HepG2 (cell line): ENCODE results near the gene GPATCH3. TPM values are rescaled to one million over a fixed set of nuclear protein-coding genes. Genes with fewer than 3 reads are reported as not detected.

Experiments
- ATF7-NPFF ChIP-seq: sonication (generic); formaldehyde crosslinking; IDR thresholded peaks from 2 replicates; pipeline ENCODE4 v1.8.1; 2023; ENCODE audit warnings: mild to moderate bottlenecking, low read depth, missing genetic modification reagents, moderate library complexity
- CCAR2 ChIP-seq: fragments of 200-400 bp; formaldehyde crosslinking; optimal IDR thresholded peaks from 2 replicates; pipeline ENCODE3; 2018; ENCODE audit warnings: low read depth, mild to moderate bottlenecking, low read length, moderate library complexity
- FOXP1 ChIP-seq, 2 experiments: fragments of 450-650 bp in 1 of 2; IDR thresholded peaks; 2 replicates each; pipeline ENCODE4 v1.6.1; 2017 to 2018; ENCODE audit warnings: antibody characterized with exemption in 1 of 2
- GABPB1 ChIP-seq: IDR thresholded peaks from 2 replicates; pipeline ENCODE4 v1.6.1; 2016; ENCODE audit warnings: mild to moderate bottlenecking, missing genetic modification reagents, moderate library complexity, missing compliant biosample characterization
- MATR3 ChIP-seq: sonication (generic); formaldehyde crosslinking; IDR thresholded peaks from 2 replicates; pipeline ENCODE4 v1.4.0; 2020; ENCODE audit warnings: missing genetic modification reagents
- PHF8 ChIP-seq: sonication (generic); formaldehyde crosslinking; IDR thresholded peaks from 2 replicates; pipeline ENCODE4 v1.5.0; 2020; ENCODE audit warnings: missing genetic modification reagents
- RBAK ChIP-seq: sonication (generic); formaldehyde crosslinking; IDR thresholded peaks from 2 replicates; pipeline ENCODE4 v1.5.1; 2020; ENCODE audit warnings: mild to moderate bottlenecking, missing genetic modification reagents
- SIX4 ChIP-seq: sonication (generic); formaldehyde crosslinking; IDR thresholded peaks from 2 replicates; pipeline ENCODE4 v1.4.0; 2020; ENCODE audit warnings: missing genetic modification reagents
- SNAI1 ChIP-seq: sonication (generic); formaldehyde crosslinking; IDR thresholded peaks from 2 replicates; pipeline ENCODE4 v1.5.0; 2020; ENCODE audit warnings: mild to moderate bottlenecking, missing genetic modification reagents, borderline replicate concordance
- ZNF761 ChIP-seq: sonication (generic); formaldehyde crosslinking; conservative IDR thresholded peaks from 2 replicates; pipeline ENCODE4 v1.4.0; 2020; ENCODE audit warnings: mild to moderate bottlenecking, missing genetic modification reagents
- polyA plus RNA-seq, 8 experiments: library from polyadenylated mRNA; depleted of rRNA in 3 of 8; stranded (reverse) in 7 of 8; unstranded in 1 of 8; fragments of >200 nt; fragmentation: Illumina TruSeq in 4 of 8; extraction: Trizol in 4 of 8; gene quantifications; 2 replicates each; pipeline versions ENCODE4 v1.2.1 to v1.2.3, GENCODE V29; 2011 to 2016; ENCODE audit warnings: low read depth in 4 of 8, missing spikeins in 1 of 8, mixed read lengths in 1 of 8; ENCODE audit not compliant: insufficient read depth in 1 of 8
- total RNA-seq, 5 experiments: library from RNA; depleted of rRNA; stranded (reverse); fragments of >200 nt; fragmentation: Illumina TruSeq; extraction: Trizol; gene quantifications; 2 replicates each; pipeline ENCODE4 v1.2.3, GENCODE V29; 2016; ENCODE audit warnings: low read depth in 1 of 5
- TF ChIP-seq, protein P1 (sequence below): sonication (generic); formaldehyde crosslinking; IDR thresholded peaks from 2 replicates; pipeline ENCODE4 v1.4.0; 2020; ENCODE audit warnings: low read depth, missing genetic modification reagents
- TF ChIP-seq, protein P2 (sequence below): sonication (generic); formaldehyde crosslinking; IDR thresholded peaks from 2 replicates; pipeline ENCODE4 v1.5.0; 2020; ENCODE audit warnings: mild to moderate bottlenecking, missing genetic modification reagents
- TF ChIP-seq, protein P3 (sequence below): sonication (generic); formaldehyde crosslinking; IDR thresholded peaks from 2 replicates; pipeline ENCODE4 v1.8.0; 2022; ENCODE audit warnings: mild to moderate bottlenecking, missing genetic modification reagents; ENCODE audit not compliant: insufficient replicate concordance
- TF ChIP-seq, protein P4 (sequence below): sonication (generic); formaldehyde crosslinking; IDR thresholded peaks from 2 replicates; pipeline ENCODE4 v1.5.1; 2020; ENCODE audit warnings: missing genetic modification reagents, mild to moderate bottlenecking, borderline replicate concordance
- TF ChIP-seq, protein P5 (sequence below): sonication (generic); formaldehyde crosslinking; IDR thresholded peaks from 2 replicates; pipeline ENCODE4 v1.4.0; 2020; ENCODE audit warnings: missing genetic modification reagents, borderline replicate concordance
- TF ChIP-seq, protein P6 (sequence below): sonication (generic); formaldehyde crosslinking; IDR thresholded peaks from 2 replicates; pipeline ENCODE4 v1.8.0; 2022; ENCODE audit warnings: missing genetic modification reagents, mild to moderate bottlenecking, borderline replicate concordance

The GPATCH3 gene
- total and polyA plus RNA-seq, 2 of the 13 experiments (the other 11 are each of a cell fraction or from before 2014, with no cell fraction given), result 8.3 to 11.0 TPM

DNA sequence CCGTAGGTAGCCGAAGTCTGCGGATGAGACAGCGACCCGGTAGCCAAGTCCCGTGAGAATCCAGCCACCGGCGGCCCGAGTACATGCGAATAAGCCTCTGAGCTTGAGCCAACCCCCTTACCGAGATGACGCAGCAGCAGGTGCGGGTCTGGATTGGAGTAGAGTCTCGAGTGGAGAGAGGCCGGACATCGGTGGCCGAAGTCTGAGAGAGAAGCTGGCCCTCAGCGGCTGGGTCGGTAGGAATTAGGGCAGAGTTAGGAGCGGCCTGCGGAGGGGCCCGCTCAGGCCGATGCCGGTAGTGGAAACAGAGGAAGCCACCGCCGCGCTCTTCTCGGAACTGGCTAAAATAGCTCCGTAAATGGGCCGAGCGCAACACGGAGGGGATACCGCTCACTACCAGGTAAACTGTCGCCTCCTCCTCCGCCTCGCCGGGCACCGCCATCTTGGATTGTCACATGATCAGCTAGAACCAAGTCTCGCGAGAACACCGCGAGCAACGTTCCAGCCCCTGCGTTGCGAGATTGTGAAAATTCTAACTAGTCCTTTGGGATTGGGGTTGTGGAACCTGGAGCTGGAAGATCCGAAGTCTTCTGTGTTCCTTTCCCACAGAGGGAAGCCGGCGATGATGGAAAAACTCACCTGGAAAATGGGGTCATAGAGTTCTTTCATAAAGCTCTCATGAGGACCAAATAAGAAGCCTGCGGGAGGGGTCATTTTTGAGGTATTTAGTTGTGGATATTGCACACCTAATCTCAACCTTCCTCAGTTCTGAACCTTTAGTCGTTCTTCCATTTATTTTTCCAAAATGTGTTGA is at the start of gene GPATCH3 (continued):
- TF ChIP-seq, protein P1, sequence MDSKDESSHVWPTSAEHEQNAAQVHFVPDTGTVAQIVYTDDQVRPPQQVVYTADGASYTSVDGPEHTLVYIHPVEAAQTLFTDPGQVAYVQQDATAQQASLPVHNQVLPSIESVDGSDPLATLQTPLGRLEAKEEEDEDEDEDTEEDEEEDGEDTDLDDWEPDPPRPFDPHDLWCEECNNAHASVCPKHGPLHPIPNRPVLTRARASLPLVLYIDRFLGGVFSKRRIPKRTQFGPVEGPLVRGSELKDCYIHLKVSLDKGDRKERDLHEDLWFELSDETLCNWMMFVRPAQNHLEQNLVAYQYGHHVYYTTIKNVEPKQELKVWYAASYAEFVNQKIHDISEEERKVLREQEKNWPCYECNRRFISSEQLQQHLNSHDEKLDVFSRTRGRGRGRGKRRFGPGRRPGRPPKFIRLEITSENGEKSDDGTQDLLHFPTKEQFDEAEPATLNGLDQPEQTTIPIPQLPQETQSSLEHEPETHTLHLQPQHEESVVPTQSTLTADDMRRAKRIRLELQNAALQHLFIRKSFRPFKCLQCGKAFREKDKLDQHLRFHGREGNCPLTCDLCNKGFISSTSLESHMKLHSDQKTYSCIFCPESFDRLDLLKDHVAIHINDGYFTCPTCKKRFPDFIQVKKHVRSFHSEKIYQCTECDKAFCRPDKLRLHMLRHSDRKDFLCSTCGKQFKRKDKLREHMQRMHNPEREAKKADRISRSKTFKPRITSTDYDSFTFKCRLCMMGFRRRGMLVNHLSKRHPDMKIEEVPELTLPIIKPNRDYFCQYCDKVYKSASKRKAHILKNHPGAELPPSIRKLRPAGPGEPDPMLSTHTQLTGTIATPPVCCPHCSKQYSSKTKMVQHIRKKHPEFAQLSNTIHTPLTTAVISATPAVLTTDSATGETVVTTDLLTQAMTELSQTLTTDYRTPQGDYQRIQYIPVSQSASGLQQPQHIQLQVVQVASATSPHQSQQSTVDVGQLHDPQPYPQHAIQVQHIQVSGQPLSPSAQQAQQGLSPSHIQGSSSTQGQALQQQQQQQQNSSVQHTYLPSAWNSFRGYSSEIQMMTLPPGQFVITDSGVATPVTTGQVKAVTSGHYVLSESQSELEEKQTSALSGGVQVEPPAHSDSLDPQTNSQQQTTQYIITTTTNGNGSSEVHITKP (CRISPR knock-in tag), result no peak
- TF ChIP-seq CCAR2 (no peak), SNAI1 (CRISPR knock-in tag) (no peak), SIX4 (peak; percentile 58; the same call in 1 of the 2 replicates), GABPB1 (CRISPR knock-in tag) (peak; percentile 71), FOXP1 (IDR thresholded peaks at IDR 0.05) (no peak), FOXP1 (CRISPR knock-in tag; IDR thresholded peaks at IDR 0.05) (no peak), ZNF761 (CRISPR knock-in tag) (peak; percentile 83), MATR3 (CRISPR knock-in tag) (no peak), ATF7-NPFF (CRISPR knock-in tag) (0 out of 2 replicates have a peak, but pooled peaks have one; percentile 18), PHF8 (CRISPR knock-in tag) (peak; percentile 90), RBAK (CRISPR knock-in tag) (no peak)
- TF ChIP-seq, protein P2, sequence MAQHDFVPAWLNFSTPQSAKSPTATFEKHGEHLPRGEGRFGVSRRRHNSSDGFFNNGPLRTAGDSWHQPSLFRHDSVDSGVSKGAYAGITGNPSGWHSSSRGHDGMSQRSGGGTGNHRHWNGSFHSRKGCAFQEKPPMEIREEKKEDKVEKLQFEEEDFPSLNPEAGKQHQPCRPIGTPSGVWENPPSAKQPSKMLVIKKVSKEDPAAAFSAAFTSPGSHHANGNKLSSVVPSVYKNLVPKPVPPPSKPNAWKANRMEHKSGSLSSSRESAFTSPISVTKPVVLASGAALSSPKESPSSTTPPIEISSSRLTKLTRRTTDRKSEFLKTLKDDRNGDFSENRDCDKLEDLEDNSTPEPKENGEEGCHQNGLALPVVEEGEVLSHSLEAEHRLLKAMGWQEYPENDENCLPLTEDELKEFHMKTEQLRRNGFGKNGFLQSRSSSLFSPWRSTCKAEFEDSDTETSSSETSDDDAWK (CRISPR knock-in tag), result no peak
- TF ChIP-seq, protein P3, sequence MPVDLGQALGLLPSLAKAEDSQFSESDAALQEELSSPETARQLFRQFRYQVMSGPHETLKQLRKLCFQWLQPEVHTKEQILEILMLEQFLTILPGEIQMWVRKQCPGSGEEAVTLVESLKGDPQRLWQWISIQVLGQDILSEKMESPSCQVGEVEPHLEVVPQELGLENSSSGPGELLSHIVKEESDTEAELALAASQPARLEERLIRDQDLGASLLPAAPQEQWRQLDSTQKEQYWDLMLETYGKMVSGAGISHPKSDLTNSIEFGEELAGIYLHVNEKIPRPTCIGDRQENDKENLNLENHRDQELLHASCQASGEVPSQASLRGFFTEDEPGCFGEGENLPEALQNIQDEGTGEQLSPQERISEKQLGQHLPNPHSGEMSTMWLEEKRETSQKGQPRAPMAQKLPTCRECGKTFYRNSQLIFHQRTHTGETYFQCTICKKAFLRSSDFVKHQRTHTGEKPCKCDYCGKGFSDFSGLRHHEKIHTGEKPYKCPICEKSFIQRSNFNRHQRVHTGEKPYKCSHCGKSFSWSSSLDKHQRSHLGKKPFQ (CRISPR knock-in tag), result no peak
- TF ChIP-seq, protein P4, sequence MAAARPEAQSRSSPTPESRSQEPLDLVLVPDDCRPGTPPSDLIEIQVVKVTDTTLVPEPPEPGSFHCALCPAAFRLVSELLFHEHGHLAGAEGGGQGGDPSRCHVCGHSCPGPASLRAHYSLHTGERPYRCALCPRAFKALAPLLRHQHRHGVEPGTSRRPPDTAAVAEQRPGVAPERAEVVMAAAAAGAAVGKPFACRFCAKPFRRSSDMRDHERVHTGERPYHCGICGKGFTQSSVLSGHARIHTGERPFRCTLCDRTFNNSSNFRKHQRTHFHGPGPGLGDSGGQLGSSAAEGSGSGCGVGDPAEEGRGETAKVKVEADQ, result no peak
- TF ChIP-seq, protein P5, sequence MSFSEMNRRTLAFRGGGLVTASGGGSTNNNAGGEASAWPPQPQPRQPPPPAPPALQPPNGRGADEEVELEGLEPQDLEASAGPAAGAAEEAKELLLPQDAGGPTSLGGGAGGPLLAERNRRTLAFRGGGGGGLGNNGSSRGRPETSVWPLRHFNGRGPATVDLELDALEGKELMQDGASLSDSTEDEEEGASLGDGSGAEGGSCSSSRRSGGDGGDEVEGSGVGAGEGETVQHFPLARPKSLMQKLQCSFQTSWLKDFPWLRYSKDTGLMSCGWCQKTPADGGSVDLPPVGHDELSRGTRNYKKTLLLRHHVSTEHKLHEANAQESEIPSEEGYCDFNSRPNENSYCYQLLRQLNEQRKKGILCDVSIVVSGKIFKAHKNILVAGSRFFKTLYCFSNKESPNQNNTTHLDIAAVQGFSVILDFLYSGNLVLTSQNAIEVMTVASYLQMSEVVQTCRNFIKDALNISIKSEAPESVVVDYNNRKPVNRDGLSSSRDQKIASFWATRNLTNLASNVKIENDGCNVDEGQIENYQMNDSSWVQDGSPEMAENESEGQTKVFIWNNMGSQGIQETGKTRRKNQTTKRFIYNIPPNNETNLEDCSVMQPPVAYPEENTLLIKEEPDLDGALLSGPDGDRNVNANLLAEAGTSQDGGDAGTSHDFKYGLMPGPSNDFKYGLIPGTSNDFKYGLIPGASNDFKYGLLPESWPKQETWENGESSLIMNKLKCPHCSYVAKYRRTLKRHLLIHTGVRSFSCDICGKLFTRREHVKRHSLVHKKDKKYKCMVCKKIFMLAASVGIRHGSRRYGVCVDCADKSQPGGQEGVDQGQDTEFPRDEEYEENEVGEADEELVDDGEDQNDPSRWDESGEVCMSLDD (CRISPR knock-in tag), result no peak
- TF ChIP-seq, protein P6, sequence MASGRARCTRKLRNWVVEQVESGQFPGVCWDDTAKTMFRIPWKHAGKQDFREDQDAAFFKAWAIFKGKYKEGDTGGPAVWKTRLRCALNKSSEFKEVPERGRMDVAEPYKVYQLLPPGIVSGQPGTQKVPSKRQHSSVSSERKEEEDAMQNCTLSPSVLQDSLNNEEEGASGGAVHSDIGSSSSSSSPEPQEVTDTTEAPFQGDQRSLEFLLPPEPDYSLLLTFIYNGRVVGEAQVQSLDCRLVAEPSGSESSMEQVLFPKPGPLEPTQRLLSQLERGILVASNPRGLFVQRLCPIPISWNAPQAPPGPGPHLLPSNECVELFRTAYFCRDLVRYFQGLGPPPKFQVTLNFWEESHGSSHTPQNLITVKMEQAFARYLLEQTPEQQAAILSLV (CRISPR knock-in tag), result peak; percentile 67; the same call in 1 of the 2 replicates
